Stomach (tissue), 9 donors: ENCODE results near the gene USP35. TPM values are rescaled to one million over a fixed set of nuclear protein-coding genes. Genes with fewer than 3 reads are reported as not detected.

Experiments
- DNase-seq, 2 donors: peaks; one replicate each; pipeline versions ENCODE4 v3.0.0 to v3.0.0-alpha.2; 2013 to 2019
- H3K27ac ChIP-seq, 5 donors: fragments of 200-600 bp in 4 of 5; sonication (generic) in 4 of 5; one replicate each; pipeline ENCODE4 v1.5.1; 2013 to 2019; ENCODE audit warnings: mild to moderate bottlenecking in 1 of 5, moderate library complexity in 1 of 5
- H3K27me3 ChIP-seq, 3 donors: fragments of 200-600 bp; sonication (generic); one replicate each; pipeline ENCODE4 v1.5.1; 2017 to 2019; ENCODE audit warnings: mixed run types in 1 of 3
- H3K36me3 ChIP-seq, 4 donors: fragments of 200-600 bp; sonication (generic); 1 replicate in 3 of 4; 2 replicates in 1 of 4; pipeline ENCODE4 v1.5.1; 2016 to 2019
- H3K4me1 ChIP-seq, 4 donors: fragments of 200-600 bp; sonication (generic); one replicate each; pipeline ENCODE4 v1.5.1; 2016 to 2019
- H3K4me3 ChIP-seq, 4 donors: fragments of 200-600 bp; sonication (generic) in 3 of 4; one replicate each; pipeline ENCODE4 v1.5.1; 2016 to 2019; ENCODE audit warnings: mild to moderate bottlenecking in 1 of 4
- H3K9me3 ChIP-seq, 4 donors: fragments of 200-600 bp; sonication (generic); one replicate each; pipeline ENCODE4 v1.5.1; 2016 to 2019
- CTCF ChIP-seq, 7 experiments: fragments of 450-650 bp in 4 of 7; fragments of 200-600 bp in 3 of 7; sonication (generic) in 3 of 7; IDR thresholded peaks; one replicate each; pipeline ENCODE4 v1.5.1; 2016 to 2019; ENCODE audit warnings: antibody characterized with exemption in 7 of 7, control low read depth in 2 of 7, mild to moderate bottlenecking in 1 of 7
- EP300 ChIP-seq: sonication (generic); formaldehyde crosslinking; IDR thresholded peaks from one replicate; pipeline ENCODE4 v1.6.1; 2017; ENCODE audit warnings: antibody characterized with exemption
- POLR2A ChIP-seq, 4 donors: fragments of 450-650 bp; IDR thresholded peaks; one replicate each; pipeline ENCODE4 v1.6.1; 2016; ENCODE audit warnings: antibody characterized with exemption in 4 of 4, control low read depth in 2 of 4, mild to moderate bottlenecking in 1 of 4, moderate library complexity in 1 of 4
- POLR2AphosphoS5 ChIP-seq, 3 donors: sonication (generic); formaldehyde crosslinking; IDR thresholded peaks; one replicate each; pipeline ENCODE4 v1.6.1; 2016; ENCODE audit warnings: antibody characterized with exemption in 3 of 3
- WGBS, 5 donors: extraction: QIAGEN DNeasy Blood & Tissue Kit in 3 of 5; methylation state at CpG; one replicate each; pipeline versions ENCODE4 v1.1.5 to v1.1.7; 2013 to 2018; 5-methylcytosine and 5-hydroxymethylcytosine counted together
- intact Hi-C: fragments of 100-400 bp; cut with DNase I; formaldehyde crosslinking; loops from one replicate; pipeline ENCODE4 v1.15.1; 2023; ENCODE audit warnings: low total_unique reads
- polyA plus RNA-seq, 3 donors: library from polyadenylated mRNA; stranded (reverse); fragments of 200-250 nt; gene quantifications; one replicate each; pipeline ENCODE4 v1.2.3, GENCODE V29; 2013
- total RNA-seq, 5 donors: library from RNA; depleted of rRNA; stranded (reverse); fragments of >200 nt; gene quantifications; one replicate each; pipeline versions ENCODE4 v1.1.0 to v1.2.3, GENCODE V29; 2014 to 2016
- donor health status: healthy with polysubstance abuse.
- donor health status: Bipolar disorder and iron deficiency.
- donor health status: healthy.

USP35 gene
- total and polyA plus RNA-seq, 8 donors: 0.61 to 68.4 (median 4.9) TPM

GRCh38 chr11:78205691-78206090, 17.0 kb downstream of the USP35 start:
- Histone ChIP-seq H3K36me3 (peaks cover 17 to 76% (median 64%) of the 10 kb centered on the region in 4 donors), H3K27ac (no peak overlapping the region), H3K4me1 (no peaks in the 10 kb centered on the region), H3K27me3 (no peaks in the 10 kb centered on the region), H3K9me3 (no peaks in the 10 kb centered on the region), H3K4me3 (no peak overlapping the region)
- intact Hi-C loops: no loop called here
- 92 to 98% (median 97%) methylated on average over 7 of the region's 7 CpGs for WGBS, 5 donors
- no peak for TF ChIP-seq POLR2AphosphoS5 (IDR thresholded peaks at IDR 0.05)
- TF ChIP-seq POLR2A (IDR thresholded peaks at IDR 0.05): no peak
- TF ChIP-seq CTCF (IDR thresholded peaks at IDR 0.05): no peak
- TF ChIP-seq EP300: no peak
- no peak for DNase-seq

- no peak overlapping the region for H3K27ac ChIP-seq
- peaks cover 18 to 69% (median 58%) of the 10 kb centered on the region in 4 donors for H3K36me3 ChIP-seq
- no peak for TF ChIP-seq EP300
- no peak for TF ChIP-seq POLR2A (IDR thresholded peaks at IDR 0.05)
- TF ChIP-seq CTCF (IDR thresholded peaks at IDR 0.05): no peak
- no peak for TF ChIP-seq POLR2AphosphoS5 (IDR thresholded peaks at IDR 0.05)
- H3K27me3 ChIP-seq: no peaks in the 10 kb centered on the region
- no peaks in the 10 kb centered on the region for H3K4me1 ChIP-seq
- H3K4me3 ChIP-seq: no peak overlapping the region
- H3K9me3 ChIP-seq: no peaks in the 10 kb centered on the region
- intact Hi-C loops: no loop called here
- no peak for DNase-seq
- 85 to 89% (median 88%) methylated on average over 11 of the region's 11 CpGs for WGBS, 5 donors
These were observed 19.0 kb downstream of the USP35 start for GRCh38 chr11:78207532-78208256.

GRCh38 chr11:78208257-78209165, 19.8 kb downstream of the USP35 start:
- no peak overlapping the region for H3K4me3 ChIP-seq
- intact Hi-C loops: no loop called here
- no peaks in the 10 kb centered on the region for H3K27me3 ChIP-seq
- 83 to 93% (median 90%) methylated on average over 10 to 16 of the region's 16 CpGs for WGBS, 5 donors
- no peaks in the 10 kb centered on the region for H3K9me3 ChIP-seq
- H3K36me3 ChIP-seq: peaks cover 18 to 69% (median 57%) of the 10 kb centered on the region in 4 donors
- no peaks in the 10 kb centered on the region for H3K4me1 ChIP-seq
- TF ChIP-seq POLR2AphosphoS5 (IDR thresholded peaks at IDR 0.05) (no peak), EP300 (no peak), CTCF (IDR thresholded peaks at IDR 0.05) (no peak), POLR2A (IDR thresholded peaks at IDR 0.05) (no peak)
- H3K27ac ChIP-seq: no peak overlapping the region
- no peak for DNase-seq

- TF ChIP-seq POLR2A (IDR thresholded peaks at IDR 0.05) (no peak), CTCF (IDR thresholded peaks at IDR 0.05) (no peak), POLR2AphosphoS5 (IDR thresholded peaks at IDR 0.05) (no peak), EP300 (no peak)
- H3K4me1 ChIP-seq: no peaks in the 10 kb centered on the region
- H3K27me3 ChIP-seq: no peaks in the 10 kb centered on the region
- H3K27ac ChIP-seq: no peak overlapping the region
- H3K4me3 ChIP-seq: no peak overlapping the region
- intact Hi-C loops: no loop called here
- H3K36me3 ChIP-seq: peaks cover 18 to 79% (median 64%) of the 10 kb centered on the region in 4 donors
- H3K9me3 ChIP-seq: no peaks in the 10 kb centered on the region
- no peak for DNase-seq
- WGBS, 5 donors: 88 to 92% (median 91%) methylated on average over 17 to 18 of the region's 18 CpGs
These were observed 20.8 kb downstream of the USP35 start for GRCh38 chr11:78209478-78209877.
